Activated CD4-positive, alpha-beta T cell treated with anti-CD3 and anti-CD28 coated beads, Interleukin-2, amount 50 U/mL, for 16 hours (primary cell): ENCODE measurements around the gene TRAIP.
"Not testable (repeated sequence)": the region's sequence is repeated elsewhere in the genome, so short reads cannot be mapped to it uniquely, and the experiment has no call there.

Source experiments
- DNase-seq: peaks from one replicate; pipeline ENCODE4 v3.0.0-alpha.2; 2020

The TRAIP gene

DNA sequence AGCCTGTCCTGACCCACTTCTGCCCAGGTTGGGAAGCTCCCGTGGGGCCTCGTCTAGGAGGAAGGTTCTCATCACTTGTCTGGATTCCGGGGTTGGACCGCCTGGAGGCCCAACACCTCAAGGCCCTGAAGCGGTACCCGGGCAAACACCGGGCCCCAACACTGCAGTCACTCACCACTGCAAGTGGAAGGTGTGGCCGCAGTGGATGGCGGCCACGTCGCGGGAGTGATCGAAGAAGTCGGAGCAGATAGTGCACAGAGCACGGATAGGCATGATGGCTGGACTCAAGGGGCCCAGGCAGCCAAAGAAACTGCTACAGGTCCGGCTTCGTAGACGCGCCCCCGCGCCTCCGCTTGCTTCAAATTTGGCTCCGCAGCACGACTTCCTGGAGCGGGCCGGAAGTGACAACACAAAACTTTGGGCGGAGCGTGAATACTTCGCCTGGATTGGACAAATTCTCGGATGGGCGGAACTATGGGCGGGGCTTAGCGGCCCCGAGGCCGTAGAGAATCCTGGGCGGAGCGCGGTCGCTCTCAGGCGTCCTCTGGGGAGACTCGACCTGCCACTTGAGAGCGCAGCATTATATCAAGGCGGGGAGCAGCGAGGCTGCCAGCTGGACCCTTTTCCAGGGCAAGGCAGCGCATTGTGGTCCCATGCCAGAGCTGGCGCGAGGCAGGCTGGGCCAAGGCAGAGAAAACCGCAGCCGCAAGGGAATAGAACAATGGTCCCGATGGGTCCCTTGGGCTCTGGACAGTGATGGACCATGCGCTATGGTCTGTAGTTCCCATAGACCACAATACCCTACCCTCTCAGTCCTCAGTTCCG, at the start of gene TRAIP:
TSS of gene TRAIP (minus strand) at position 384 of the 825 bp plus-strand sequence. CDS start at position 273, 111 bp downstream.
- peak; percentile 97 for DNase-seq

DNA sequence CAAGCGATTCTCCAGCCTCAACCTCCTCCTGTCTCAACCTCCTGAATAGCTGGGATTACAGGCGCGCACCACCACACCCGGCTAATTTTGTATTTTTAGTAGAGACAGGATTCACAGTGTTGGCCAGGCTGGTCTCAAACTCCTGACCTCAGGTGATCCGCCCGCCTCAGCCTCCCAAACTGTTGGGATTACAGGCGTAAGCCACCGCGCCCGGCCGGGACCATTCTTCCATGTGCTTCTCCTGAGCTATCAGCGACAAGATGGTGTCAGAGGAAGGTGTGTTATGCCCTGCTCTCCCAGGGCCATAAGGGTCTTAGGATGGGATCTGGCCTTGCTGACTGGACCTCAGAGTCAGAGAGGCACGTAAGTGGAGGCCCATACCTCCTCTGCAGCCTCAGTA, 48.1 kb upstream of the TRAIP start:
- not testable (repeated sequence) for DNase-seq

GRCh38 chr3:49903451-49904424, 47.4 kb upstream of the TRAIP start, which contains the start of gene MST1R:
MST1R (minus strand) TSS chr3:49903873; CDS start chr3:49903609, 264 bp downstream.
- DNase-seq: peak; percentile 80

GRCh38 chr3:49902511-49903345, 46.4 kb upstream of the TRAIP start:
- DNase-seq: no peak

DNA sequence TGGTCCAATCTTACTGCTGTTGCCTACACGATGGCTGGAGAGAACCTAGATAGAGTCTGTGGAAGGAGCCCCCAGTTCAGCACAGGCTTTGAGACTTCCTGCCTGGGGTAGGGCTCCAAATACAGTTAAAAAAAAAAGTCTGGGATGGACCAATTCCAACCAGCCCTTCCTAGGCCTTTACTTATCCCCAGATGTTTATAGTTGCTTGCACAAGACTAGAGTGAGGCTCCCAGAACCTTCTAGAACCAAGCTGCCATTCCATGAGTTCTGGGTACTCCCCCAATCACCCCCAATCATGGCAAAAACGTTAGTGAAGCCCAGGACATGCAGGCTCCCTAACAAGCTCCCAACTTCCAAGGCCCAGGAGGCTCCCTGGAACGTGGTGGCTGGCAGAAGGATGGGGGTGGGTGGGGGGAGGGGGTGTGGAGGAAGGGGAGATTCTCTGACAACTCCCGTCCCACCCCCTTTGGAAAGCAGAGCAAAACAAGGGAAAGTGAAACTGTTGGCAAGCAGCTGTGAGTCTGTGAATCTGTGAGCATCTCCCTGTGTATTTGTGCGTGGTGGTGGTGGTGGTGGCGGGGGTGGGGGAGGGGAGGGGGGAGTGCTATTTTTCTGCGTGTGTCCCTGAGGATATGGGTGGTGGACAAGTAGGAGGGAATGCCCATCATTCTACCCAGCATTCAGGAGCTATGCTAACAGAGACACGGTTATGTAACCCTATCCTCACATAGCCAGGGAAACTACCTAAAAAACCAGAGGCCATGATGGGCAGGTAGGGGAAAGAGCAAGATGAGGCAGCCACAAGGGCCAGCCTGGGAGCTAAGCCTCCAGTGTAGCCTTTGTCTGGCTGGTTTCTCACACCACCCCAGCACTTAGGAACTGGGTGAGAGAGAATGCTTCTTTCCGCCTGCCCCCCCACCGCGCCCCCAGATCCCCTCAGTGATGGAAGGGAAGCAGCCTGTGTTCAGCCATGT, 45.3 kb upstream of the TRAIP start:
- DNase-seq: no peak

DNA sequence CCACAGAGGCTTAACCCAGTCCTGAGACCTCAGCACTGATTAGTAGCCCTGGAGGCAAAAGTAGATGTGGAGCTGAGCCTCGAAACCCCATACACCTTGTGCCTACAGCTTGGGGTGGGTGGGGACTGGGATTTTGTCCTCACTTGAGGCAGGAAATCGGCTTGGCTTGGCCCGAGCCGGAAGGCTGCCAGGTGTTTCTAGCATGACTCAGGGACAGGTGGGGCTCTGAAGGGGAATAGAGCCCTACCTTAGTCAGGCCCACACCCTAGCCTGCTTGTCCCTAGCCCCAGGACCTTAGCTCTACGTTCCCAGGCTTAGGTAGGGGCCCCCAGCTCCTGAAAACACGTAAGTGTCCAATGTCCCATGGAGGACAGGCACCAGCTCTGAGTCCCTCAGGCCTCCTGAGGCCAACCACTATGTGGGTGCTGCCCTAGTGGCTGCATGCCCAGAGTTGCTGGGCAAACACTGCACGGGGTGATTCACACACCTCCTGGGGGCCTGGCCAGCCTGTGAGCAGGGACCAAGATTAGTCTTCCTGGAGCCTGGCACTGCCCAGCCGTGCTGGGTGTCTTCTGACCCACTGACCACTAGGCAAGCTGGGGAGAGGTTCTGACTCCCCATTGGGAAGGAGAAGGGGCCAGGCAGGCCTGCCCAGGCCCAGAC, 44.3 kb upstream of the TRAIP start:
- no peak for DNase-seq

DNA sequence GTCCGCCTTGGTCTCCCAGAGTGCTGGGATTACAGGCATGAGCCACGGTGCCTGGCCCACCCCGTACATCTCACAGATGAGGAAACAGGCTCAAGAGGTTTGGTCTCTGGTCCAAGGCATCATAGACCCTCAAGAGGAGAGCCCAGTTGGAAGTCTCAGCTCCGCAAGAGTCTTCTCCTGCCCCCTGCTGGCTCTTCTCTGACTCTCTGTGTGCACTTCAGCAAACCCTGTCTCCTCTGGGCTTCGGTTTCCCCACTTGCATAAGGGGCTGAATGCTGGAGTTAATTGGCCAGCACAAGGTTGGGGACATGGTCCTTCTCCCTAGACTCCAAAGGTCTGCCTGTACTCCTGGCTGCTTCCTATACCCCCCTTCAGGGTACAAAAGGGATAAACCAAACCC, 43.5 kb upstream of the TRAIP start:
- DNase-seq: no peak

DNA sequence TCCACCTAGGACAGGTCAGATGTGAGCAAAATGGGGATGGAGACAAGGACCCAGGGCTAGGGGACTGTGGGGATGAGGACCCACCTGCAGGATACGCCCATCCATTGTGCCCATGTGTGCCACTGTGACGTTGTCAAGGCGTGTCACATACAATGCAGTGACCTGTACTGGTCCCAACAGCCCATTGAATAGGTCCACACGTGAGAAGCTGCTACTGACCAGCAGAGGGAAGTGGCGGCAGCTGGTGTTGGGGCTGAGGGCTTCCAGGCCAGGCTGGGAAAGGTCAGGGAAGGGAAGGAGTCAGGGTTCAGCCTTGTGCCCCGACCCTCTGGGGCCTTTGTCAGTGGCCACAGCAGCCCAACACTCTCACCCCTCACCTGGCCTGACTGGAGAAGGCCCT, 42.6 kb upstream of the TRAIP start:
- DNase-seq: no peak

DNA sequence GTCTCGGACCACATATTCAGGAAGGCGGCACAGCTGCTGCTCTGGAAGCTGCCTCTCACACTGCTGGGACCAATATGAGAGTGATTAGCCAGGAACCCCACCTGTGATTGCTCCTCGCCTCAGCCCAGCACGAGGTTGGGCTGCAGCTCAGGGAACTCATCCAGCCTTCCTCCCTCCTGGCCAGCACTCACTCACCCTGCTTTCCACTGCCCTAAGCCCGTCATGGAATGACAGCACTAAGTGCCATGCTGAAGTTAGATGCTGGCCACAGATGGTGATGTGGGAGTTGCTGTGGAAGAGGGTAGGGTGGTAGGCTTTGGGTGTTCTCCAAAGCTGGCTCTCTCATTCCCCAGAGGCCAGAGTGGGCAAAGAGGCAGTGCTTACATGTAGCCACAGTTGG, 40.0 kb upstream of the TRAIP start:
- no peak for DNase-seq

DNA sequence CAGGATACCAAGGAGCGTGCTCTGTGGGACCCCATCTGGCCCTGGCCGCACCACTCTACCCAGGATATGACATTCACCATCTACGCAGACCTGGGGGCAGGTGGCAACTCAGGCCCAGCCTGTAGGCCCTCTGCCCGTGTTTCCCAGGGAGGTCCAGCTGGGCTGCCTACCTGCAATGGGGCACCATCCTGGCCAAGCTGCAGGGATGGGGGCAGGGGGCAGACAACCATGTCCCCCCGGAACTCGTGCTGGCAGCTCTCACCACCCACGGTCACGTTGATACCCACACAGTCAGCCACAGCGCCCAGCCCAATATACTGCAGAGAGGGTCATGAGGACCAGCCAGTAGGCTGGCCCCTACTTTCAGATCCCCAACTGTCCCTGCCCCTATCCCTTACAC, 39.4 kb upstream of the TRAIP start:
- no peak for DNase-seq

- DNase-seq: no peak
Measured at GRCh38 chr3:49889296-49889695, 32.9 kb upstream of the TRAIP start.

- no peak for DNase-seq
Measured at GRCh38 chr3:49886922-49887265, 30.5 kb upstream of the TRAIP start.

DNA sequence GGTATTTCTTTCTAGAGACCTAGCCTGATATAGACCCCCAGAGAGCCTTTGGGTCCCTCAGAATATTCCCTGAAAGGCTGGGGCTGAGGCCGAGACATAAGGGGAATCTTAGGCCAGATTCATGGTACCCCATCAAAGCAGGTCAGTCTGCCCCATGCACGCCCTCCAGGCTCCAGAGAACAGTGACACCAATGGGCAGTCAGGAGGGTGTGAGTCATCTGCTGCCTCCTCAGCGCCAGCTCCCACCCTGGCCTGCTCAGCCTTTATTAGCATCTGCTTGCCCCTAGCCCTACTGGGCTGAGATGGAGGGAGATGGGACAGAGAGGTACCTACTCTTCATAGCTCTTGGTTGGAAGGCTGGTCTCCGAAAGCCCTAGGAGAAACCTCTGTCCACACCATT, 27.6 kb upstream of the TRAIP start:
- DNase-seq: no peak

DNA sequence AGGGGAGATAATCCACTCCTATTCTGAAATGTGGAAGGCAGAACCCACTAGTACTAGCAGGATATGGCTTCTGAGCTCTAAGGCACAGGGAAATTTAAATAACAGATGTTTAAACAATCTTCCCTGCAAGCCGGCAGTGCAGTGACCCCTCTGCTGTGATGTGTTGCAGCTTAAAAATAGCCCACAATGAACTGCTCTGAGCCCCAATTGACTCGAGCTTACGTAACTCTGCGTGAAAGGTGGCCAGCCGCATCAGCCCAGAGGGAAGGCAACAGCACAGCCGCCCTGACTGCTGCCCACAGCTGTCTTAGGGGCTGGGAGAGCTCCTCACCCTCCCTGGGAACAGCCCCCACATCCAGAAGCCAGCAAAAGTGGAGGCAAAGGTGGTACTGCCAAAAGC, 25.8 kb upstream of the TRAIP start:
- DNase-seq: no peak

GRCh38 chr3:49880581-49881315, 24.4 kb upstream of the TRAIP start:
- no peak for DNase-seq

DNA sequence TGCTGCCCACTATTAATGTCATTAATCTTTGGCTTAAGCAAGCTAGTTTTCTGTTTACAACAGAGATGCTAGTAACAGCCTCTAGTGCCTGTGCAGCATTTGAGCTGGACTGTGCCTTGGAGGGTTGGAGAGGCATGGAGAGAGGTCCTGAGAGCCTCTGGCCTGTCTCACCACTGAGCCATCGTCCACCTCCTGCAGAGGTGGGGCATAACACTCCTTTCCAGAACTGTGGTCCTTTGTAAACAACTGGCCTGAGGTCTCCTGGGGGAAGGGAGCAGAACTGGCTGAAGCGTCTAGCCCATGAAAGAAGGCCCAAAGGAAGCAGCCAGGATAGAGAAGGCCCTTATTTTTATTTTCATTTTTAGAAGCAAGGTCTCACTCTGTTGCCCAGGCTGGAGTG, 23.4 kb upstream of the TRAIP start:
- DNase-seq: no peak

DNA sequence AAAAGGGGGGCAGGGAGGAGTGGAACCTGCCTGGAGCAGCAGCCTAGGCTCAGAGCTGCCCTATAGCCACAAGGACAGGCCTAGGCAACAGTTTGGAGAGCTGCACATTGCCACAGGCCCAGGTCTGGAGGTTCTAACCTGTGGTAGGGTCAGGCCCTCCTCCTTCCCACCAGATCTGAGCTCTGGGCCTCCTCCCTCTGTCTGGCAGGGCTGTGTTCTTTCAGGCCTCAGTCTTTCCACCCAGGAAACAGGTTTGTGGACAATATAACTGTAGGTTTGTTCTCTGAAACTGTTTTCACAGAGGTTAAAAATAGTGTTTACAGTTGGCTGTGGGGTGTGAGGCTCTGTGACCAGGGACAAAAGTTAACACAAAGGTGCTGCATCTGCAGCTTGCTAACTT, 22.3 kb upstream of the TRAIP start:
- no peak for DNase-seq

- DNase-seq: no peak
Measured at GRCh38 chr3:49877716-49878115, 21.4 kb upstream of the TRAIP start.

GRCh38 chr3:49876567-49876966, 20.2 kb upstream of the TRAIP start:
- no peak for DNase-seq

- DNase-seq: no peak
Measured at GRCh38 chr3:49873623-49874022, 17.3 kb upstream of the TRAIP start.
